ENCODE data around the gene ARL10.

The ARL10 gene

GRCh38 chr5:176373100-176373818 lies 8.0 kb downstream of the ARL10 start:
- DNase-seq (ENCODE audit: low read depth): no peak
- no peak overlapping the region for H3K4me3 ChIP-seq (ENCODE audit: low read depth, low read length)
- no peak for TF ChIP-seq CTCF (IDR thresholded peaks at IDR 0.05; ENCODE audit: control insufficient read depth, extremely low read depth, insufficient read depth)

- H3K4me3 ChIP-seq (ENCODE audit: low read depth, low read length): no peak overlapping the region
- no peak for DNase-seq (ENCODE audit: low read depth)
- no peak for TF ChIP-seq CTCF (IDR thresholded peaks at IDR 0.05; ENCODE audit: control insufficient read depth, extremely low read depth, insufficient read depth)
Measured at GRCh38 chr5:176379881-176380280, 14.6 kb downstream of the ARL10 start.

- no peak overlapping the region for H3K4me3 ChIP-seq (ENCODE audit: low read depth, low read length)
- DNase-seq (ENCODE audit: low read depth): no peak
- no peak for TF ChIP-seq CTCF (IDR thresholded peaks at IDR 0.05; ENCODE audit: control insufficient read depth, extremely low read depth, insufficient read depth)
Measured at GRCh38 chr5:176381423-176381822, 16.1 kb downstream of the ARL10 start.

- DNase-seq (ENCODE audit: low read depth): no peak
- no peak overlapping the region for H3K4me3 ChIP-seq (ENCODE audit: low read depth, low read length)
- no peak for TF ChIP-seq CTCF (IDR thresholded peaks at IDR 0.05; ENCODE audit: control insufficient read depth, extremely low read depth, insufficient read depth)
Measured at GRCh38 chr5:176381979-176382378, 16.7 kb downstream of the ARL10 start.

- TF ChIP-seq CTCF (IDR thresholded peaks at IDR 0.05; ENCODE audit: control insufficient read depth, extremely low read depth, insufficient read depth): no peak
- no peak for DNase-seq (ENCODE audit: low read depth)
Measured at GRCh38 chr5:176382721-176383120, 17.4 kb downstream of the ARL10 start.

GRCh38 chr5:176383248-176383905 lies 18.1 kb downstream of the ARL10 start:
- no peak overlapping the region for H3K4me3 ChIP-seq (ENCODE audit: low read depth, low read length)
- TF ChIP-seq CTCF (IDR thresholded peaks at IDR 0.05; ENCODE audit: control insufficient read depth, extremely low read depth, insufficient read depth): no peak
- no peak for DNase-seq (ENCODE audit: low read depth)

More at GRCh38 chr5:176382721-176383120, 17.4 kb downstream of the ARL10 start:
- H3K4me3 ChIP-seq (ENCODE audit: low read depth, low read length): no peak overlapping the region
